HepG2 (cell line): ENCODE results near the gene CCER1. TPM values are rescaled to one million over a fixed set of nuclear protein-coding genes. Genes with fewer than 3 reads are reported as not detected.

Experiments used
- ATAC-seq: fragments of 200-7000 bp; cut with Tn5 transposase; 3 replicates; pipeline ENCODE4 v1.9.1; 2020; ENCODE audit warnings: mild to moderate bottlenecking, moderate library complexity
- BruUV-seq: library from RNA; stranded (reverse); fragments of 400-500 nt; replicated peaks from 2 replicates; lab custom pipeline; 2021; lab: Mats Ljungman, UMichigan
- CTCF ChIA-PET: fragments of 300-600 bp; formaldehyde crosslinking; extraction: SDS; loops from one replicate; lab custom pipeline; 2021; ENCODE audit warnings: low total read pairs, inconsistent platforms, low intra/inter-chr PET ratio; lab: Yijun Ruan, JAX
- POLR2A ChIA-PET: fragments of 350-600 bp; sonication (Branson Sonifier 250); formaldehyde crosslinking; loops from one replicate; lab custom pipeline; 2020; ENCODE audit warnings: antibody characterized with exemption, inconsistent platforms; lab: Yijun Ruan, JAX
- DNase-seq: peaks from one replicate; pipeline ENCODE4 v3.0.0-alpha.2; 2015; ENCODE audit warnings: low spot score
- FAIRE-seq: peaks from 3 replicates; lab custom pipeline; 2011; peaks lifted over from hg19 to GRCh38; lab: Jason Lieb, UNC
- H2AFZ ChIP-seq: one replicate; pipeline ENCODE4 v1.6.1; 2011; ENCODE audit warnings: low read length, inconsistent platforms
- H3K27ac ChIP-seq: fragments of 300-600 bp; 3 replicates; pipeline ENCODE4 v1.8.0; 2011; ENCODE audit warnings: mixed run types, mild to moderate bottlenecking, mixed read lengths, low read length, inconsistent platforms; ENCODE audit not compliant: insufficient read depth; ENCODE audit errors: extremely low read length
- H3K27me3 ChIP-seq, 2 experiments: fragments of 200-600 bp in 1 of 2; 2 replicates in 1 of 2; 3 replicates in 1 of 2; pipeline versions ENCODE4 v1.6.0 to v1.8.0; 2011; ENCODE audit warnings: low read length in 2 of 2, mild to moderate bottlenecking in 2 of 2, moderate library complexity in 2 of 2, inconsistent platforms in 1 of 2; ENCODE audit not compliant: insufficient read depth in 2 of 2, control insufficient read depth in 1 of 2
- H3K36me3 ChIP-seq, 2 experiments: fragments of 200-600 bp in 1 of 2; replicated peaks in 1 of 2; 2 replicates in 1 of 2; 3 replicates in 1 of 2; pipeline versions ENCODE4 v1.5.1 to v1.8.0; 2011; ENCODE audit warnings: low read length in 2 of 2, inconsistent platforms in 1 of 2; ENCODE audit not compliant: insufficient read depth in 2 of 2, control insufficient read depth in 1 of 2
- H3K4me1 ChIP-seq: 2 replicates; pipeline ENCODE4 v1.5.1; 2012; ENCODE audit warnings: low read length, inconsistent platforms; ENCODE audit not compliant: insufficient read depth
- H3K4me2 ChIP-seq: 2 replicates; pipeline ENCODE4 v1.6.0; 2011; ENCODE audit warnings: low read depth, low read length, inconsistent platforms
- H3K4me3 ChIP-seq, 3 experiments: fragments of 200-600 bp in 1 of 3; sonication (generic), shearing (Covaris generic) in 1 of 3; replicated peaks in 1 of 3; 2 replicates each; pipeline ENCODE4 v1.5.1; 2011 to 2016; ENCODE audit warnings: low read length in 3 of 3, inconsistent platforms in 2 of 3, low read depth in 2 of 3, mild to moderate bottlenecking in 2 of 3, control low read depth in 1 of 3, mixed read lengths in 1 of 3; ENCODE audit not compliant: insufficient read depth in 1 of 3
- H3K79me2 ChIP-seq: one replicate; pipeline ENCODE4 v1.6.1; 2011; ENCODE audit warnings: low read length, inconsistent platforms; ENCODE audit not compliant: insufficient read depth
- H3K9ac ChIP-seq: 2 replicates; pipeline ENCODE4 v1.6.0; 2011; ENCODE audit warnings: mild to moderate bottlenecking, low read depth, low read length, inconsistent platforms; ENCODE audit not compliant: insufficient read depth
- H3K9me3 ChIP-seq: 2 replicates; pipeline ENCODE4 v1.5.1; 2012; ENCODE audit warnings: mild to moderate bottlenecking, low read length
- H4K20me1 ChIP-seq: 2 replicates; pipeline ENCODE4 v1.6.0; 2011; ENCODE audit warnings: inconsistent platforms, mild to moderate bottlenecking, low read length, moderate library complexity; ENCODE audit not compliant: insufficient read depth
- ADNP ChIP-seq: sonication (generic); formaldehyde crosslinking; IDR thresholded peaks from 2 replicates; pipeline ENCODE4 v1.4.0; 2020; ENCODE audit warnings: missing genetic modification reagents
- HBP1 ChIP-seq: IDR thresholded peaks from 2 replicates; pipeline ENCODE4 v1.6.1; 2016; ENCODE audit warnings: low read depth, control low read depth
- KLF15 ChIP-seq: sonication (generic); formaldehyde crosslinking; IDR thresholded peaks from 2 replicates; pipeline ENCODE4 v1.8.1; 2023; ENCODE audit warnings: borderline replicate concordance, mild to moderate bottlenecking, inconsistent platforms, missing genetic modification reagents, mixed read lengths
- MAFK ChIP-seq, 2 experiments: IDR thresholded peaks in 1 of 2; conservative IDR thresholded peaks in 1 of 2; 2 replicates each; pipeline ENCODE4 v1.6.1; 2011; ENCODE audit warnings: improper control_type of control experiment in 2 of 2, low read length in 2 of 2
- NFE2L2 ChIP-seq: fragments of 150-350 bp; IDR thresholded peaks from 2 replicates; pipeline ENCODE4 v1.6.1; 2014; ENCODE audit warnings: low read length
- STAG1 ChIP-seq: sonication (generic); formaldehyde crosslinking; IDR thresholded peaks from 2 replicates; pipeline ENCODE4 v1.4.0; 2020; ENCODE audit warnings: missing genetic modification reagents
- ZBTB33 ChIP-seq: sonication (generic); formaldehyde crosslinking; IDR thresholded peaks from 2 replicates; pipeline ENCODE4 v1.4.0; 2020; ENCODE audit warnings: missing genetic modification reagents
- ZNF263 ChIP-seq: sonication (generic); formaldehyde crosslinking; IDR thresholded peaks from 2 replicates; pipeline ENCODE4 v1.4.0; 2020; ENCODE audit warnings: missing genetic modification reagents
- ZNF343 ChIP-seq: sonication (generic); formaldehyde crosslinking; IDR thresholded peaks from 2 replicates; pipeline ENCODE4 v1.4.0; 2020; ENCODE audit warnings: mild to moderate bottlenecking, missing genetic modification reagents
- ZNF670 ChIP-seq: sonication (generic); formaldehyde crosslinking; IDR thresholded peaks from 2 replicates; pipeline ENCODE4 v1.8.0; 2022; ENCODE audit warnings: mild to moderate bottlenecking, missing genetic modification reagents, borderline replicate concordance
- ZNF747 ChIP-seq: sonication (generic); formaldehyde crosslinking; IDR thresholded peaks from 2 replicates; pipeline ENCODE4 v1.8.1; 2023; ENCODE audit warnings: missing genetic modification reagents, mild to moderate bottlenecking, borderline replicate concordance
- WGBS: methylation state at CpG from one replicate; pipeline ENCODE4 v1.1.6; 2017; ENCODE audit warnings: low lambda C conversion rate; 5-methylcytosine and 5-hydroxymethylcytosine counted together
- in situ Hi-C: cut with HindIII; loops from 2 replicates; pipeline ENCODE4 v1.10.0; 2017; ENCODE audit warnings: low pct_unique_long_range_greater_than_20kb; ENCODE audit not compliant: extremely low pct_ligation_motif_present
- intact Hi-C: fragments of 100-400 bp; cut with micrococcal nuclease; formaldehyde crosslinking; loops from one replicate; pipeline ENCODE4 v1.10.0; 2022; ENCODE audit not compliant: unreplicated experiment
- polyA plus RNA-seq, 8 experiments: library from polyadenylated mRNA; depleted of rRNA in 3 of 8; stranded (reverse) in 7 of 8; unstranded in 1 of 8; fragments of >200 nt; fragmentation: Illumina TruSeq in 4 of 8; extraction: Trizol in 4 of 8; gene quantifications; 2 replicates each; pipeline versions ENCODE4 v1.2.1 to v1.2.3, GENCODE V29; 2011 to 2016; ENCODE audit warnings: low read depth in 4 of 8, missing spikeins in 1 of 8, mixed read lengths in 1 of 8; ENCODE audit not compliant: insufficient read depth in 1 of 8
- total RNA-seq, 5 experiments: library from RNA; depleted of rRNA; stranded (reverse); fragments of >200 nt; fragmentation: Illumina TruSeq; extraction: Trizol; gene quantifications; 2 replicates each; pipeline ENCODE4 v1.2.3, GENCODE V29; 2016; ENCODE audit warnings: low read depth in 1 of 5

Gene CCER1
- total and polyA plus RNA-seq, 2 of the 13 experiments (the other 11 are each of a cell fraction or from before 2014, with no cell fraction given), result not detected

DNA sequence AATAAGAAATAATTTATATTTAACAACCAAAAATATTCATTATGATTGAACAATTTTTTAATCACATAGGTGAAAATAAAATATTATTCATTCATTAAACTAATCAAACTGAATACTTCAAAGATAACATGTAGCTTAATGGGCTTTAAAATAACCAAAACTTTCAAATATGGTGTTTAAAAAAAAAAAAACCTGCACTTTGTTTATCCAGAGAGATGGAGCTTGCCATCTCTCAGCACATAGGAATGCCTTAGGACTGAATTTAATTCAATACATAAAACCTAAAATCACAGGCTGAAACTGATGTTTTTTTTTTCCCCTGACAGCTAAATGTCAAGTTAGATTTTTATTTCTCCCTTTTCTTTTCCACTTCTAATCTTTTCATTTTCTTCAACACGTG is 14.4 kb upstream of the CCER1 start (continued):
- TF ChIP-seq ZBTB33 (CRISPR knock-in tag) (no peak), ZNF747 (no peak), HBP1 (no peak)

GRCh38 chr12:90965204-90965603 is 10.2 kb upstream of the CCER1 start:
- Histone ChIP-seq H3K36me3 (no peaks in the 10 kb centered on the region), H3K9me3 (no peaks in the 10 kb centered on the region), H3K27me3 (no peaks in the 10 kb centered on the region), H3K4me2 (no peak overlapping the region), H2AFZ (no peak overlapping the region), H3K9ac (no peak overlapping the region), H3K4me3 (no peak overlapping the region), H3K27ac (no peak overlapping the region), H3K79me2 (no peaks in the 10 kb centered on the region), H4K20me1 (no peaks in the 10 kb centered on the region), H3K4me1 (no peaks in the 10 kb centered on the region)
- POLR2A ChIA-PET, result no interaction called here
- intact Hi-C loops (no loop called here), in situ Hi-C loops (loop anchor here (25.0 kb wide), 1 partner anchor 372 kb away; no protein-coding TSS in a partner anchor)
- ATAC-seq (no peak), FAIRE-seq (no peak), DNase-seq (no peak)
- BruUV-seq, result no TSS peak
- CTCF ChIA-PET, result no interaction called here
- 7% methylated on average over 2 of the region's 2 CpGs for WGBS
- TF ChIP-seq ZNF670 (CRISPR knock-in tag) (no peak), ADNP (CRISPR knock-in tag) (no peak), STAG1 (CRISPR knock-in tag) (no peak), ZNF343 (CRISPR knock-in tag) (no peak), ZBTB33 (CRISPR knock-in tag) (no peak), KLF15 (CRISPR knock-in tag) (no peak), MAFK (conservative IDR thresholded peaks at IDR 0.05 in 1 of 2, IDR thresholded peaks at IDR 0.05 in 1 of 2; ENCODE audit: low read length in 2 of 2) (peak; percentile 20 to 44; a peak in 2 of 4 replicates), ZNF263 (CRISPR knock-in tag) (no peak), NFE2L2 (peak; percentile 57)
